HG02798 (cell line): ENCODE results near the gene FBXO22.
"Not testable (repeated sequence)": the region's sequence is repeated elsewhere in the genome, so short reads cannot be mapped to it uniquely, and the experiment has no call there.

Experiments used
- ATAC-seq: cut with Tn5 transposase; IDR thresholded peaks from one replicate; pipeline ENCODE4 v1.9.1; 2021; ENCODE audit warnings: mild to moderate bottlenecking; ENCODE audit not compliant: unreplicated experiment, poor library complexity

The FBXO22 gene

GRCh38 chr15:75903331-75904239, at the start of gene FBXO22:
FBXO22 (plus strand) TSS chr15:75903878; CDS start chr15:75903964, 86 bp downstream.
- ATAC-seq: peak; percentile 96

- no peak for ATAC-seq
Measured at GRCh38 chr15:75857886-75858285, 45.8 kb upstream of the FBXO22 start.

- no peak for ATAC-seq
Measured at GRCh38 chr15:75861750-75862402, 41.8 kb upstream of the FBXO22 start.

GRCh38 chr15:75862796-75863195, 40.9 kb upstream of the FBXO22 start:
- no peak for ATAC-seq

GRCh38 chr15:75864213-75865059, 39.2 kb upstream of the FBXO22 start:
- no peak for ATAC-seq

GRCh38 chr15:75866045-75866444, 37.6 kb upstream of the FBXO22 start:
- not testable (repeated sequence) for ATAC-seq

- ATAC-seq: no peak
Measured at GRCh38 chr15:75866916-75867315, 36.8 kb upstream of the FBXO22 start.

GRCh38 chr15:75867449-75867848, 36.2 kb upstream of the FBXO22 start:
- no peak for ATAC-seq

- no peak for ATAC-seq
Measured at GRCh38 chr15:75868019-75868418, 35.7 kb upstream of the FBXO22 start.

- ATAC-seq: no peak
Measured at GRCh38 chr15:75869446-75869845, 34.2 kb upstream of the FBXO22 start.

- ATAC-seq: not testable (repeated sequence)
Measured at GRCh38 chr15:75871589-75871988, 32.1 kb upstream of the FBXO22 start.

- ATAC-seq: no peak
Measured at GRCh38 chr15:75872403-75872990, 31.2 kb upstream of the FBXO22 start.

GRCh38 chr15:75884041-75884440, 19.6 kb upstream of the FBXO22 start:
- ATAC-seq: no peak

- no peak for ATAC-seq
Measured at GRCh38 chr15:75887178-75887577, 16.5 kb upstream of the FBXO22 start.

GRCh38 chr15:75891895-75892294, 11.8 kb upstream of the FBXO22 start:
- ATAC-seq: no peak

- no peak for ATAC-seq
Measured at GRCh38 chr15:75895731-75896130, 7.9 kb upstream of the FBXO22 start.

GRCh38 chr15:75900577-75900976, 3.1 kb upstream of the FBXO22 start:
- ATAC-seq: no peak

- no peak for ATAC-seq
Measured at GRCh38 chr15:75902129-75902557, 1.5 kb upstream of the FBXO22 start.

- ATAC-seq: no peak
Measured at GRCh38 chr15:75905231-75905630, 1.6 kb downstream of the FBXO22 start.

GRCh38 chr15:75910355-75910754, 6.7 kb downstream of the FBXO22 start:
- ATAC-seq: not testable (repeated sequence)
